ENCODE data around the gene OCA2.

- TF ChIP-seq CTCF (IDR thresholded peaks at IDR 0.05; ENCODE audit: insufficient read depth, low read length, poor library complexity, severe bottlenecking) = no peak
- no peak for TF ChIP-seq EZH2phosphoT487 (conservative IDR thresholded peaks at IDR 0.05; ENCODE audit: low read length)
Measured at GRCh38 chr15:28131946-28132345, 32.8 kb upstream of the OCA2 start.
